Uterus (tissue), 4 donors: ENCODE results near the gene PMIS2. TPM values are rescaled to one million over a fixed set of nuclear protein-coding genes. Genes with fewer than 3 reads are reported as not detected.

Source experiments
- DNase-seq, 2 donors: peaks; one replicate each; pipeline ENCODE4 v3.0.0-alpha.2; 2019 to 2020
- H3K27ac ChIP-seq, 2 donors: fragments of 200-600 bp; sonication (generic); 1 replicate in 1 of 2; 2 replicates in 1 of 2; pipeline ENCODE4 v1.5.1; 2016 to 2018
- H3K27me3 ChIP-seq, 2 donors: fragments of 200-600 bp; sonication (generic); one replicate each; pipeline ENCODE4 v1.5.1; 2018 to 2019; ENCODE audit warnings: control low read depth in 1 of 2
- H3K36me3 ChIP-seq, 2 donors: fragments of 200-600 bp; sonication (generic); one replicate each; pipeline ENCODE4 v1.5.1; 2019; ENCODE audit warnings: control low read depth in 1 of 2
- H3K4me1 ChIP-seq, 2 donors: fragments of 200-600 bp; sonication (generic); one replicate each; pipeline ENCODE4 v1.5.1; 2018 to 2019; ENCODE audit warnings: control low read depth in 1 of 2
- H3K4me3 ChIP-seq, 2 donors: fragments of 200-600 bp; sonication (generic); 1 replicate in 1 of 2; 2 replicates in 1 of 2; pipeline ENCODE4 v1.5.1; 2018 to 2019; ENCODE audit warnings: mild to moderate bottlenecking in 1 of 2
- H3K9me3 ChIP-seq, 2 donors: fragments of 200-600 bp; sonication (generic); one replicate each; pipeline ENCODE4 v1.5.1; 2019; ENCODE audit warnings: control low read depth in 1 of 2
- POLR2A ChIP-seq, 2 donors: fragments of 450-650 bp; IDR thresholded peaks; one replicate each; pipeline ENCODE4 v1.6.1; 2016; ENCODE audit warnings: antibody characterized with exemption in 2 of 2, mild to moderate bottlenecking in 1 of 2, moderate library complexity in 1 of 2
- intact Hi-C: fragments of 100-400 bp; cut with DNase I; formaldehyde crosslinking; loops from one replicate; pipeline ENCODE4 v1.15.1; 2023; ENCODE audit warnings: low total_unique reads
- total RNA-seq, 4 donors: library from RNA; depleted of rRNA in 3 of 4; stranded (reverse); fragments of >200 nt in 3 of 4; gene quantifications; one replicate each; pipeline versions ENCODE4 v1.1.0 to v1.2.4, GENCODE V29; 2014 to 2023
- TF ChIP-seq, protein P1 (sequence below), 4 experiments: fragments of 200-600 bp in 2 of 4; fragments of 450-650 bp in 2 of 4; sonication (generic) in 2 of 4; IDR thresholded peaks; one replicate each; pipeline ENCODE4 v1.5.1; 2016 to 2019; ENCODE audit warnings: antibody characterized with exemption in 4 of 4, mild to moderate bottlenecking in 2 of 4, moderate library complexity in 1 of 4
- donor health status: DM: yes; HTN: yes; CAD: no.

The PMIS2 gene
- total RNA-seq, 4 donors from 2014 or later: not detected

DNA sequence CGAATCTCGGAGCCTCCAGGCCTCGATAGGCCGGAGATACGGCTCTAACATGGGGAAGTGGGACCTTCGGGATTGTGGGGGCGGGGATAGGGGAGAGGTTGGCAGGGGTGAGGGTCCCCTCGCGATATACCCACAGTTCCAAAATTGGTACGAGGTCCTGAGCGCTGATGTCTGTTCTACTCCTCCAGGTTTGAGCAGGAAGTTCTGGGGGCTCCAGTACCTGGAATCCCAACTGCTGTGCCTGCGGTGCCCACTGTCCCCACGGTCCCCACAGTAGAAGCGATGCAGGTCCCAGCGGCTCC lies 43.3 kb downstream of the PMIS2 start:
- intact Hi-C loops: no loop called here
- Histone ChIP-seq H3K27ac (peak overlapping the region; percentile 78 to 93), H3K36me3 (no peaks in the 10 kb centered on the region), H3K9me3 (no peaks in the 10 kb centered on the region), H3K27me3 (no peaks in the 10 kb centered on the region), H3K4me3 (peak overlapping the region; percentile 89 to 93), H3K4me1 (peaks cover 5 to 6% of the 10 kb centered on the region in 2 donors)
- no peak for DNase-seq
- TF ChIP-seq, protein P1, sequence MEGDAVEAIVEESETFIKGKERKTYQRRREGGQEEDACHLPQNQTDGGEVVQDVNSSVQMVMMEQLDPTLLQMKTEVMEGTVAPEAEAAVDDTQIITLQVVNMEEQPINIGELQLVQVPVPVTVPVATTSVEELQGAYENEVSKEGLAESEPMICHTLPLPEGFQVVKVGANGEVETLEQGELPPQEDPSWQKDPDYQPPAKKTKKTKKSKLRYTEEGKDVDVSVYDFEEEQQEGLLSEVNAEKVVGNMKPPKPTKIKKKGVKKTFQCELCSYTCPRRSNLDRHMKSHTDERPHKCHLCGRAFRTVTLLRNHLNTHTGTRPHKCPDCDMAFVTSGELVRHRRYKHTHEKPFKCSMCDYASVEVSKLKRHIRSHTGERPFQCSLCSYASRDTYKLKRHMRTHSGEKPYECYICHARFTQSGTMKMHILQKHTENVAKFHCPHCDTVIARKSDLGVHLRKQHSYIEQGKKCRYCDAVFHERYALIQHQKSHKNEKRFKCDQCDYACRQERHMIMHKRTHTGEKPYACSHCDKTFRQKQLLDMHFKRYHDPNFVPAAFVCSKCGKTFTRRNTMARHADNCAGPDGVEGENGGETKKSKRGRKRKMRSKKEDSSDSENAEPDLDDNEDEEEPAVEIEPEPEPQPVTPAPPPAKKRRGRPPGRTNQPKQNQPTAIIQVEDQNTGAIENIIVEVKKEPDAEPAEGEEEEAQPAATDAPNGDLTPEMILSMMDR (IDR thresholded peaks at IDR 0.05): no peak
- no peak for TF ChIP-seq POLR2A (IDR thresholded peaks at IDR 0.05)

DNA sequence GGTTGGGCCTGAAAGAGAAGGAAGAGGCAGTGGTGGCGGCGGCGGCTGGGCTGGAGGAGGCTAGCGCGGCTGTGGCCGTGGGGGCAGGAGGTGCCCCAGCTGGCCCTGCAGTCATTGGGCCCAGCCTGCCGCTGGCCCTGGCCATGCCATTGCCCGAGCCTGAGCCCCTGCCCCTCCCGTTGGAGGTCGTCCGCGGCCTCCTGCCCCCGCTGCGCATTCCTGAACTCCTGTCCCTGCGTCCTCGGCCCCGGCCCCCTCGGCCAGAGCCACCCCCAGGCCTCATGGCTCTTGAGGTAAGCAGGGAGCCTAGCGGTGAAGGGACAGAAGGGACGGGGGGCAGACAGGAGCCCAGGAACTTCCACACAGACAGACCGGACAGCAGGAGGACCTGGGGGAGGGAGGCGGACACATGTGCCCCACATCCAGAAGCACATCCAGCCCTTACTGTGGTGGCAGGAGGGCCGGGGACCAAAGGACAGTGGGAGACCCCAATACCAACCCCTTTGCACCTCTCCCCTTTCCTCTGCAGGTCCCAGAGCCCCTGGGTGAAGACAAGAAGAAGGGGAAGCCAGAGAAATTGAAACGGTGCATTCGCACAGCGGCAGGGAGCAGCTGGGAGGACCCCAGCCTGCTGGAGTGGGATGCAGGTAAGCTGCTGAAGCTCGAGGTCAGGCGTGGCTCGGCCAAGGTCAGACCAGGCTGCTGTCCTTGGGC lies 47.9 kb downstream of the PMIS2 start:
- Histone ChIP-seq H3K36me3 (no peaks in the 10 kb centered on the region), H3K9me3 (no peaks in the 10 kb centered on the region), H3K27ac (no peak overlapping the region), H3K27me3 (no peaks in the 10 kb centered on the region), H3K4me3 (no peak overlapping the region), H3K4me1 (peaks cover 5 to 6% of the 10 kb centered on the region in 2 donors)
- intact Hi-C loops: no loop called here
- TF ChIP-seq, protein P1 (IDR thresholded peaks at IDR 0.05): no peak
- no peak for TF ChIP-seq POLR2A (IDR thresholded peaks at IDR 0.05)
- no peak for DNase-seq

DNA sequence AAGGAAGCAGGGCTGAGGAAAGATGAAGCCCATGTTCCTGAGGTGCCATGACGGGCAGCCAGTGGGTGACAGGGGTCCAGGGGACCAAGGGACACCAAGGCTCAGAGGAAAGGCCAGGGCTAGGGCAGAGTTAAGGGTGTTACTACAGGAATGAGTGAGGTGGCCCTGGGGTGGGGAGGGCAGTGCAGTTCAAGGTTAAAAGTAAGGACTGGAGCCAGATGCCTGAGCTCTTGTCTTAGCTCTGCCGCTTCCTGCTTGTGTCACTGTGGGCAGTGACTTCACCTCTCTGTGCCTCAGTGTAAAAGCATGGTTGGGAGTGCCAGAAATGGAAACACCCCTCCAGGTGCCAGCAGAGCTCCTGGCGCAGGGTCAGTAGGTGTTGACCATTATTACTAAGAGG lies 50.7 kb downstream of the PMIS2 start:
- H3K36me3 ChIP-seq: no peaks in the 10 kb centered on the region
- DNase-seq: no peak
- H3K4me1 ChIP-seq: no peaks in the 10 kb centered on the region
- intact Hi-C loops: no loop called here
- no peaks in the 10 kb centered on the region for H3K9me3 ChIP-seq
- H3K4me3 ChIP-seq: no peak overlapping the region
- no peak overlapping the region for H3K27ac ChIP-seq
- H3K27me3 ChIP-seq: no peaks in the 10 kb centered on the region
- TF ChIP-seq, protein P1 (IDR thresholded peaks at IDR 0.05): no peak
- TF ChIP-seq POLR2A (IDR thresholded peaks at IDR 0.05): no peak

Other genes starting within 250 kb of the PMIS2 start
- under 1 TPM in 1 of 4 donors, not detected in 3; 0.21 TPM for gene FFAR1, start 238.3 kb upstream of the PMIS2 start, total RNA-seq
- gene FFAR3, start 227.7 kb upstream of the PMIS2 start, total RNA-seq: not detected
- not detected for gene GPR42, start 215.1 kb upstream of the PMIS2 start, total RNA-seq
- under 1 TPM in 2 of 4 donors, not detected in 2; 0.21 TPM for gene FFAR2, start 137.9 kb upstream of the PMIS2 start, total RNA-seq
- gene KRTDAP, start 95.7 kb upstream of the PMIS2 start, total RNA-seq: not detected
- gene DMKN, start 72.5 kb upstream of the PMIS2 start, total RNA-seq: 10 to 100 TPM in 3 of 4 donors, 1 to 10 TPM in 1; 4.4 to 73.7 (median 39.5) TPM
- gene SBSN, start 57.9 kb upstream of the PMIS2 start, total RNA-seq: under 1 TPM in 1 of 4 donors, not detected in 3; 0.37 TPM
- not detected for gene GAPDHS, start 52.7 kb upstream of the PMIS2 start, total RNA-seq
- gene TMEM147, start 40.5 kb upstream of the PMIS2 start, total RNA-seq: 100 to 1,000 TPM in 1 of 4 donors, 10 to 100 TPM in 3; 34.6 to 111 (median 50.0) TPM
- gene ATP4A, start 22.5 kb upstream of the PMIS2 start, total RNA-seq: under 1 TPM in 1 of 4 donors, not detected in 3; 0.14 TPM
- gene HAUS5, start 26.6 kb downstream of the PMIS2 start, total RNA-seq: 10 to 100 TPM in 3 of 4 donors, 1 to 10 TPM in 1; 6.1 to 37.9 (median 17.7) TPM
- gene RBM42, start 42.9 kb downstream of the PMIS2 start, total RNA-seq: 10 to 100 TPM; 23.8 to 60.0 (median 31.5) TPM
- 1 to 10 TPM in 1 of 4 donors, under 1 TPM in 1, not detected in 2; 0.48 to 1.6 TPM for gene ETV2, start 55.6 kb downstream of the PMIS2 start, total RNA-seq
- gene COX6B1, start 62.1 kb downstream of the PMIS2 start, total RNA-seq: 100 to 1,000 TPM in 3 of 4 donors, 10 to 100 TPM in 1; 47.4 to 344 (median 208) TPM
- gene UPK1A, start 80.3 kb downstream of the PMIS2 start, total RNA-seq: under 1 TPM in 1 of 4 donors, not detected in 3; 0.91 TPM
- not detected for gene ZBTB32, start 118.4 kb downstream of the PMIS2 start, total RNA-seq
- gene KMT2B, start 131.8 kb downstream of the PMIS2 start, total RNA-seq: 10 to 100 TPM in 3 of 4 donors, 1 to 10 TPM in 1; 5.0 to 60.8 (median 16.8) TPM
- gene IGFLR1, start 156.3 kb downstream of the PMIS2 start, total RNA-seq: 1 to 10 TPM in 3 of 4 donors, under 1 TPM in 1; 0.77 to 5.3 (median 2.2) TPM
- 100 to 1,000 TPM in 1 of 4 donors, 10 to 100 TPM in 2, 1 to 10 TPM in 1; 6.5 to 116 (median 19.5) TPM for gene U2AF1L4, start 159.2 kb downstream of the PMIS2 start, total RNA-seq
- 10 to 100 TPM in 3 of 4 donors, 1 to 10 TPM in 1; 5.3 to 37.3 (median 18.8) TPM for gene PSENEN, start 159.5 kb downstream of the PMIS2 start, total RNA-seq
- 10 to 100 TPM in 3 of 4 donors, 1 to 10 TPM in 1; 6.8 to 31.6 (median 16.9) TPM for gene LIN37, start 162.4 kb downstream of the PMIS2 start, total RNA-seq
- gene HSPB6, start 170.9 kb downstream of the PMIS2 start, total RNA-seq: 100 to 1,000 TPM in 3 of 4 donors, 10 to 100 TPM in 1; 24.5 to 217 (median 134) TPM
- 10 to 100 TPM in 1 of 4 donors, 1 to 10 TPM in 3; 1.0 to 52.6 (median 4.1) TPM for gene PROSER3, start 172.0 kb downstream of the PMIS2 start, total RNA-seq
- 10 to 100 TPM in 2 of 4 donors, 1 to 10 TPM in 1, under 1 TPM in 1; 0.26 to 43.4 (median 8.9) TPM for gene ARHGAP33, start 189.4 kb downstream of the PMIS2 start, total RNA-seq
- not detected for gene PRODH2, start 226.7 kb downstream of the PMIS2 start, total RNA-seq